ENCODE data around the gene LMAN2. TPM values are rescaled to one million over a fixed set of nuclear protein-coding genes. Genes with fewer than 3 reads are reported as not detected.
"Not testable (repeated sequence)": the region's sequence is repeated elsewhere in the genome, so short reads cannot be mapped to it uniquely, and the experiment has no call there.

LMAN2 gene
- polyA plus RNA-seq, 3 donors: 128 to 136 (median 131) TPM

DNA sequence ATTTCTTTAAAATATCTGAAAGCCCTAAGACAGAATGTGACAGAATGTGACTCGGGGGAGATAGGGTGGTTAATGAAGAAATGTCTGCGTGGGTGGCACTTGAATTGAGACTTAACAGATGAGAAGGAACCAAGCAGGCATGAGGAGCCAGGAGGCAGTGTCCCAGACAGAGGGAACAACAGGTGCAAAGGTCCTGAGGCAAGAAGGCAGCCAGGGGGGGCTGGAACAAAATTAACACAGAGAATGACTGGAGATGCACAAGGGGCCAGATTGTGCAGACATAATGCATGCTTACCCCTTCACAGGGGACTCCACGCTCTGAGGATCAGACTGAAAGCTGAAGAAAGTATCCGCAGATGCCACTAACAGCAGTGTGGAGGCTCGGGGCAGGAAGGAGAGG lies 1.7 kb downstream of the LMAN2 start:
- no peak for DNase-seq (ENCODE audit: low read depth in 3 of 3, low spot score in 2 of 3)

DNA sequence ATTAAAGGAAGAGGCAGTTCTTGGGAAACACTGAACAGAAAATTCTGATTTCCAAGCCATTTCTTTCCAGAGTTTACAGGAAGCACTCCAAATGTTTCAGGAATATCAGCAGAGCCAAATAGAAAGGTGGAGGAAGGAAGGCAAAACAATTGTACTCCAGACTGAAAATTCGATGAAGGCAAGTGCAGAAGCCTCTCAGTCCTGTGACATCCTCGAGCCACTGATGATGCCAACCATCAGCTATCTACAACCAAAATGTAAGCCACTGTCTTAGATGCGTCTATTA lies 2.2 kb downstream of the LMAN2 start:
- DNase-seq (ENCODE audit: low read depth in 3 of 3, low spot score in 2 of 3): no peak

DNA sequence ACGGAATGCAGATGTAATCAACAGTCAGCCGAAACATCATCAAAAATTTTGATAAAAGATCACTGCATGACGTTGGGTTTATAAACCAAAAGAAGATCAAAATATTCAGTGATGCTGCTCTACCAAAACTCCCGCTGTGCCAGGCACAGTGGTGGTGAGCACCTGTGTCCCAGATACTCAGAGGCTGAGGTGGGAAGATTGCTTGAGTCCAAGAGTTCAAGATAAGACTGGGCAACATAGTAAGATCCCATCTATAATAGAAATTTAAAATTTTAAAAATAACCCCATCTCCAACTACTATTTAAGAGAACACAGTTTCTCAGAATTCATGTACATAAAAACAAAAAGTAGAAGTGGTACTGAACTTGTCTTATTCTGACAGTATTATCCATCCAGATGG lies 3.8 kb downstream of the LMAN2 start:
- DNase-seq (ENCODE audit: low read depth in 3 of 3, low spot score in 2 of 3): no peak

DNA sequence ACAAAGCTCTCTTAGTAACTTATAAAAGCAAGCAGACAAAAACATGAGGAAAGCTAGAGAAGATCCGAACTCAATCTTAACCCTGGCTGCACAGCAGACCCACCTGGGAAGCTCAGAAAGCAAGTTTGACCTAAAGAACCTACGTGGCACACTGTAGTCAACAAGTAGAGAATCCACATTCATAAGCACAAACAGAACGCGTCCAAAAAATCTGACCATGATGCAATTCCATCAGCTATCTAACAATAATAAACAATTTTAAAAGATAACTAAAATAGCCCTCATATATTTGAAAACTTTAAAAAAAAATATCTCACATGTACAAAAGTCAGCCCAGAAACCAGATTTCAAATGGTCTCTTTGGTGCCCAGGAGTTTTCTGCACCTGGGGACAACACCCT lies 4.6 kb downstream of the LMAN2 start:
- no peak for DNase-seq (ENCODE audit: low read depth in 3 of 3, low spot score in 2 of 3)

DNA sequence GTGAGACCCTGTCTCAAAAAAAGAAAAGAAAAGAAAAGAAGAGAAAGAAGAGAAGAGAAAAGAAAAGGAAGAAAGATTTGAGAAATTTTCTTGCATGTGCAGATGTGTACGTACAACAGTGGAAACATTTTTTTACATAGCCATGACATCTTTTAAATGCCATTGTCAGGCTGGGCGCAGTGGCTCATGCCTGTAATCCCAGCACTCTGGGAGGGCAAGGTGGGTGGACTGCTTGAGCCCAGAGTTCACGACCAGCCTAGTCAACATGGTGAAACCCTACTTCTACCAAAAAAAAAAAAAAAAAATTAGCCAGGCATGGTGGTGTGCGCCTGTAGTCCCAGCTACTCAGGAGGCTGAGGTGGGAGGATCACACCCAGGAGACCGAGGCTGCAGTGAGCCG lies 6.6 kb downstream of the LMAN2 start:
- DNase-seq (ENCODE audit: low read depth in 3 of 3, low spot score in 2 of 3): no peak

DNA sequence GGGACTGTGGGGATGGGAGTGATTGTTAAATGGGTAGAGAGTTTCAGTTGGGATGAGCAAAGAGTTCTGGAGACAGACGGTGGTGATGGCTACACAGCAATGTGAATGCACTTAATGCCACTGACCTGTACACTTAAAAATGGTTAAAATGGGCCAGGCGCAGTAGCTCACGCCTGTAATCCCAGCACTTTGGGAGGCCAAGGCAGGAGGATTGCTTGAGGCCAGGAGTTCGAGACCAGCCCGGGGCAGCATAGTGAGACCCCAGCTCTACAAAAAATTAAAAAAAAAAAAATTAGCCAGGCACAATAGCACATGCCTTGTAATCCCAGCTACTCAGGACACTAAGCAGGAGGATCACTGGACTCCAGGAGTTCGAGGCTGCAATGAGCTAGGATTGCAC lies 7.7 kb downstream of the LMAN2 start:
- DNase-seq (ENCODE audit: low read depth in 3 of 3, low spot score in 2 of 3): no peak

DNA sequence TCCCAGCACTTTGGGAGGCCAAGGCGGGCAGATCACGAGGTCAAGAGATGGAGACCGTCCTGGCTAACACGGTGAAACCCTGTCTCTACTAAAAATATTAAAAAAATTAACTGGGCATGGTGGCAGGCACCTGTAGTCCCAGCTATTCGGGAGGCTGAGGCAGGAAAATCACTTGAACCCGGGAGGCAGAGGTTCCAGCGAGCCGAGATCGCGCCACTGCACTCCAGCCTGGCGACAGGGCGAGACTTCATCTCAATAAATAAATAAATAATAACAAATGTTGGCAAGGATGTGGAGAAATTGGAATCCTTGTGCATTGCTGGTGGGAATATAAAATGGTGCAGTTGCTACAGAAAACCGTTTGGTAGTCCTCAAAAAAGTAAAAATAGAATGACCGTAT lies 8.5 kb downstream of the LMAN2 start:
- DNase-seq (ENCODE audit: low read depth in 3 of 3, low spot score in 2 of 3): not testable (repeated sequence)

DNA sequence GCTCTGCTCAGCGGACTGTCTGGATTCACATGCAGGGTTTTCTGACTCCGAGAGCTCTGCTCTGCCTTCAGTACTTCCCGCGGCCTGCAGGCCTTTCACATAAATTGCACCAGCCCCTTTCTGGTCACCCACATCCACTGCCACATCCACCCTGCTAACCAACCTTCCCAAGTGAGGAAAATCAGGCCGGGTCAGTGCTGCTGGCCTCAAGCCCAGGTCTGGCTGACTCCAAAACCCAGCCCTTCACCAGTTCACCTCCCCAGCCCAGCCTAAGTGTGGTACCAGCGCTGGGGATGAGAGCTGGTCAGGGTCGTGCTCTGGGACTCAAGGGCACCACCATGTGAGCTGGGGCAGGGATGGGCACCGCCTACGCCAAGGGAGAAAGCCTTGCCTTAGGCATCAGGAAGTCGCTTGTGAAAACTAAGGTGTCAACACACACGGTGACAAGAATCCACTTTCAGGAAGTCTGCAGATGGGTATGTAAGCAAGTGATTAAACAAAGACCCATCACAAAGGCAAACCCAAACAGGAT lies 12.3 kb downstream of the LMAN2 start:
- DNase-seq (ENCODE audit: low read depth in 3 of 3, low spot score in 2 of 3): no peak

DNA sequence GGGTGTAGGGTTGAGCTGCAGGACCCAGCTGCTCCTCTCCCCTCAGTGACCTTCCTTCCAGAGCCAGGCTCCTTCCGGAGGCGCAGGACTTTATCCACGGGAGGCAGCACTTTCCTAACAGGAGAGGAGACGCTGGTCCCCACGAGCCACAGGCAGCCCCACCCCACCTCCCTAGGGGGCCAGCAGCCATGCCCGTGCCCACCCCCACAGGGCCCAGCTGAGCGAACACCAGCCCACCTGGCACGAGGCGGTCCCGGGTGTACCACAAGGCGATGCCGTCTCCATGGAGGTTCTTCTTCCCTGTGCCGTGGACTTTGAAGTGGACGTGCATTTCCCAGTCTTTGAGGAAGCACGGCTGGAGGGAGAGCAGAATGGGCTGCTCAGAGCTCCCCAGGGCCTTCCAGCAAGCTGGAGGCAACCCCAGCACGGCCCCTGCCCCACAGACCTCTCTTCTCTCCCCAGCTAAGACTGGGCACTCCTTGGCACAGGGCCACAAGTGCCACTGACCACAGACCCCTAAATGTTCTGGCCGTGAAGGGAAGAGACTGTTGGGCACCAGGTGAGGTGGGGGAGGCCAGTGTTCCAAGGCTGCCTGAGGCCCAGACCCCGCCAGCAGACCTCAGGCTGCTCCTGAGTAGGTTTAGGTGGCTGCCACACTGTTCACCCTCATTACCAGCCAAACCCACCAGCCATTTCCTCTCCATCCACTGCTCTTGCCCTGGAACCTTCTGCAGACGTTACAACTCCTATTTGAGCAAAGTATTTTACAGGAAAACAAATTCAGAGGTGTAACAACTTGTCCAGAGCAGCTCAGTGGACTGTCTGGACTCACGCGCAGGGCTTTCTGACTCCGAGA lies 13.0 kb downstream of the LMAN2 start:
- DNase-seq (ENCODE audit: low read depth in 3 of 3, low spot score in 2 of 3): no peak

DNA sequence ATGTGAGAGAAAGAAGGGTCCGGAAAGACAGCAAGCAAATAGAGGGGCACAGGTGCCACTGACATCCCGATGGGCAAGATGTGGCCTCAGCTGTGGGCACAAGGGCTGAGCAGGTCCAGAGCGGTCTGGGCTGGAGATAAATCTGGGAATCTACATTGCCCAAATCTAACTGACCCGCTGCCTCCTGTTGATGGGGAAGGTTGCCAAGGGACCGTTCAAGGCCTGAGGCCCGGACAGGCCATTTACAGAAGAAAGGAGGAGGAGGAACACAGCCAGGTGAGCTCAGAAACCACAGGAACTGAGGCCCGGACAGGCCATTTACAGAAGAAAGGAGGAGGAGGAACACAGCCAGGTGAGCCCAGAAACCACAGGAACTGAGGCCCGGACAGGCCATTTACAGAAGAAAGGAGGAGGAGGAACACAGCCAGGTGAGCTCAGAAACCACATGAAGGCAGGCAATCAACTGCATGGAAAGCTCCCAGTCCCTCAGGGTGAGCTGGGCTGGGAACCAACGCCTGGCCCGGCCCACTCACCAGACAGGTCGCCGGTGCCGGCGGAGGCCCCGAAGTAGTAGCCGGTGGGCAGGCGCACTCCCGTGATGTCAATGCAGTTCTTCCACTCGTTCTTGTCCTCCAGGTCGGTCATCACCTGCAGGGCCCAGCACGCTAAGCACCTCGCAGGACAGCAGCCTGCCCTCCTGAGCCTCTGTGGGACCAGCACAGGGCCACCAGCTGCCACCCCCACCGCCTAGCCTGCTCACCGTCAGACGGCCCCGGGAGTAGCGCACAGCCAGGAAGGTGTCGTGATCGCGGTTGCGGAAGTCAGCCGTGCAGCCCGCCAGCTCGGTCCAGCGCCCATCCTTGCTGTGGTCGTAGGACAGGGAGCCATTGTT lies 14.6 kb downstream of the LMAN2 start:
- no peak for DNase-seq (ENCODE audit: low read depth in 3 of 3, low spot score in 2 of 3)

DNA sequence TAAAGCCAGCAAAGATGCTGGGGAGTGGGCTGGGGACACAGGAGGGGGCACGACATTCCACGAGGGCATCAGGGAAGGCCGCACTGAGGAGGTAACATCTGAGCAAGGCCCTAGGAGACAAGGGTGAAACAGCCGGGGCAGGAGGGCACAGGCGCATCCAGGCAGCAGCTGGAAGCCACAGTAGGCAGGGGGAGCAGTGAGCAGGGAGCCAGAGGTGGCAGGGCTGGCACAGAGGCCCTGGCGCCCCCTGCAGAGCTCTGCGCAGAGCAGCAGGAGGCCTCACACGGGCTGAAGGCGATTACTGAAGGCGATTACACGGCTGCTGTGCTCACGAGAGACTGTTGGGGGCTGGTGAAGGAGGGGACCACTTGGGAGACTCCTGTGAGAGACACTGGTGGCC lies 15.4 kb downstream of the LMAN2 start:
- DNase-seq (ENCODE audit: low read depth in 3 of 3, low spot score in 2 of 3): no peak

DNA sequence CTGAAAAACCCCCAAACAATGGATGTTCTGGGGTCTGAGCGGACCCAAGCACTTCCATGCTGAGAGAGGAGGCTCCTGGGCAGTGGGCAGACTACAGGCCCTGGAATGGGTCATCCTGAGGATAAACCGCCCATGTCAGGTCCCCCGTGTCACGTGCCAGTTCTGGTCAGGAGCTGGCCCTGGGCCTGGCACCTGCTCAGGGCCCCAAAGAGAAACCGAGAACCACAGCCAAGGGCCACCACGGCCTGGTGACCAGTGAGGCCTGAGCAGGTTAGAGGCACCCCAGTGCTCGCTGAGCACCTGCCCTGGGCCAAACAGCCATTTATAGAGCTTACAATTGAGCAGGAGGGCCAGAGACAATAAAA lies 15.8 kb downstream of the LMAN2 start:
- DNase-seq (ENCODE audit: low read depth in 3 of 3, low spot score in 2 of 3): no peak

DNA sequence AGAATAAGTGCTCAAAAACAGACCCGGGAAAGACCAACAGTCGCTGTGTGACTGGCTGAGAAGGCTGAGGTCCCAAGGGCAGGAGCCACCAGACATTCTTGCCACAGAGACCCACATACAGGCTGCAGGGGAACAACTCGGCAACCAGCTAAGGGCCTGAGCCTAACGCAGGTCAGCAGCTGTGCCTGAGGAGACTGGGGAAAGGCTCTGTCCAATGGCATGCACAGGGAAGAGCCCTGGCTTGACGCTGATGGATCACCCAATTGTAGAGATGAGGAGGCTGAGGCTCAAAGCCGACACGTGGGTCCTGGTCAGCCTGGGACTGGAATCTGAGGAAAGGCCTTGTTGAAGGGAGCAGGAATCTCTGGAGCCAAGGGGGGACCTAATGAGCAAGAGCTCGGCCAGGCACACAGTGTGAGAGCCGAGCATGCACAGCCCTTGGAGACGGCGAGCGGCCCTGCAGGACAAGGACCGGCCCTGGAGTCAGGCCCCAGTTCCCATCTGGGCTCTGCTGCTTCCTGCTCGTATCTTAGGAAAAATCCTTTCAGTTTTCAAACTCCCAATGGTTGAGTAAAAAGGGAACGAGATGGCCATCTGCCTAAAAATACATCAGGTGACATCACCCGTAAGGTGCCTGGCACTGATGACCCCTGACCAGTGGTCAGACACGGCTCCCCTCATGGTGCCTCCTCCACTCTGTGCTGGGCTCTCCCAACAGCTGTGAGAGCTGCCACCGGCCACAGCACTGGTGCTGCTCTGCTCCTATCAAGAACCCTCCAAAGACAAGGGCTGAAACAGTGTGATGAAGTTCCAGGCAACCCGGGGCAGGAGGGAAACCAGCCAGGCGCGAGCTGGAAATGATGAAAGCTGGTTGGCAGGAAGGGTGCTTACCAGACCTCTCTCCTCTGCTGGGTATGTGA lies 16.4 kb downstream of the LMAN2 start:
- DNase-seq (ENCODE audit: low read depth in 3 of 3, low spot score in 2 of 3): no peak

DNA sequence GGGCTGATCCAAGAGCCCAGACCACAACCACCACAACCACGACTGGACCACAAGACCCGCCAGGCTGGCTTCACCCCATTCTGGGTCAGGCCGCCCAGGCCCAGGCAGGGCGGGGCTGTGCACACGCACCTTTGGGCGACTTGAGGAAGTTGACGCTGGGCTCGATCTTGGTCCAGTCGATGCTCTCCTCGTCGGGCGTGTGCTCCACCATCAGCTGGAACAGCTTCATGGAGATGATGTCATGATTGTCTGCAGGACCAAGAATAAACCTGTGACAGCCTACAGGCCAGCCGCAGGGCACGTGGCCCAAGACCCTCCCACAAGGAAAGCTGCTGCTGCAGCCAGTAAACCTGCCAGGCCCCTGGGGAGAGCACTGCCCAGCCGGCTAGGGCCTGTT lies 17.3 kb downstream of the LMAN2 start:
- DNase-seq (ENCODE audit: low read depth in 3 of 3, low spot score in 2 of 3): no peak

DNA sequence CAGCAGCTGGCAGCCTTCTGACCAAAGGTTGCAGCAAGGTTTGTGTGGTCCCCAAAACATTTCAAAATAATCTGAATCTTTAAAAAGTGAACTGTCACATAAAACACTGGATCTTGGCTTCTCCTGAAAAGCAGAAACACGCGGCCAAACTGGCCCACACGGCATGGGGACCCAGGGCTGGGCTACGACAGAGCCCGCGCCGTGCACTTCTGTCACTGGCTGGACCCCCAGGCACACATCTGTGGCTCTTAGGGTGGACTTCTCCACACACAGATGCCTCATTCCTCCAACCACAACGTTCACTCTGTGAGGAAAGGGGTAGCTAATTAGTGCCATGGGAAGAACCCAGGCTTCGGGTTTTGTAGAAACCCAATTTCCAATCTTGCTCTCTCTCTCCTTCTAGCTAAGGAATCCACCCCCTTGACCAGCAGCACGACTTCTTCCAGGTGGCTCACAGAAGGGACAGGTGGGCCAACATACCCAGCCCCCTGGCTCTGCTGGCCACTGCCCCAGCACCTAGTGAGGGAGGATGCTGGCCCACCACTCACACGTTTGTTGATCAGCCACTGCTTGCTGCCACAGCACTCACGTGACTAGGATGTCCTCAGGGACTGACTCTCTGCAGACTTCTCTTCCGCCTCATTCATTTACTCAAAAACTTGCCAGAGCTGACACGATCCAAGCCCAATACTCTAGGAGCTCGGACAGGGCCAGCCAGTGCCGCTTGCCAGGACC lies 17.9 kb downstream of the LMAN2 start:
- DNase-seq (ENCODE audit: low read depth in 3 of 3, low spot score in 2 of 3): no peak

DNA sequence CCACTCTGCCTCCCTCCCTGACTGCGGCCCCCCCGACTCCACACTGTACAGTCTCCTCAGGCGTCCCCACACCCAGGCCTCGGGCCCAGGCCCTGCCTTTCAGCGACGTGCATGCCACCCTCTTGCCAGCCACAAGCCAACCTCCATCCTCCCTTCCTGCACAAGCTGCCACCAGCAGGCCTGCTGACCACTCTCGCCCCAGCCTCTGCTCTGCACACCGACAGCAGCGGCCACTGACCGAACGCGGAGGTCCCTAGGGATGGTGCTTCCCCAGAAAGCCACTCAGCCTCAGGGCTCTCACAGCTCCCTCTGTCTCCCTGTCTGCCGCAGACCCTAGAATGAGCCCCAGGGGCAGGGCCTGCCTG lies 18.6 kb downstream of the LMAN2 start:
- no peak for DNase-seq (ENCODE audit: low read depth in 3 of 3, low spot score in 2 of 3)

DNA sequence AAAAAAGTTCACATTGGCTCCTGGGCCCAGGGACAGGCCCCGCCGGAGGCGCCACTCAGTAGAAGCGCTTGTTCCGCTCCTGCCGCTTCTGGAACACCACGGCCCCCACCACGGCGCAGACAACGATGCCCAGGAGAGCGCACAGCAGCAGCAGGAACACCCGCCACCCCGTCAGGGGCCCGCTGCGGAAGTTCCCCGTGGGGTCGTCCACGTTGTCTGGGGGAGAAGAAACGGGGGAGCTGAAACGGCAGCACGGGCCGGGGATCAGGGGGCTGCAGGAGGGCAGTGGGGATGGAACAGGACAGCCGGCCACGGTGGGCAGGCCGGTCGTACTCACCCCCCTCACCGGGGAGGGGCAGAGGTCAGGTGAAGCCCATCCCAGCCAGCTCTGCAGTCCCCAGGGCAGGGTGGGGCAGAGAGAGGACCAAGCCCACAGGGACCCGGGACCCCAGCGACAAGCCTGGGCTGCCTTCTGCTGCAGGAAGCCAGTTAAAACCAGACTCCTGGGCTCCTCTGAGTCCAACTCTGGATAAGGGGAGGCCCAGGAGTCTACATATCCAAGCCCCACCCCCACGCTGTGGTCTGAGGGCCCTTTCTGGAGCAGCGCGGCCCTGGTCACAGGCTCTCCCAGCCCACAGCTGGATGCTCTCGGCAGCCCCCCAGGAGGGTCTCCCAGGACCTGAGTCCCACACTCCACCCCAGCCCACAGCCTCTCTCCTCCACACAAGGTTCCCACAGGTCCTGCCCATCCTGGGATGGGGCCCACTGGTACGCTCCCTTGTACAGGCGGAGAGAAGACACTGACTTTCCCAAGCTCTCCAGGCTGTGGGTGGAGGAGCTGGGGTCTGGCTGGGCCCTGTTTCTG lies 19.2 kb downstream of the LMAN2 start:
- no peak for DNase-seq (ENCODE audit: low read depth in 3 of 3, low spot score in 2 of 3)

DNA sequence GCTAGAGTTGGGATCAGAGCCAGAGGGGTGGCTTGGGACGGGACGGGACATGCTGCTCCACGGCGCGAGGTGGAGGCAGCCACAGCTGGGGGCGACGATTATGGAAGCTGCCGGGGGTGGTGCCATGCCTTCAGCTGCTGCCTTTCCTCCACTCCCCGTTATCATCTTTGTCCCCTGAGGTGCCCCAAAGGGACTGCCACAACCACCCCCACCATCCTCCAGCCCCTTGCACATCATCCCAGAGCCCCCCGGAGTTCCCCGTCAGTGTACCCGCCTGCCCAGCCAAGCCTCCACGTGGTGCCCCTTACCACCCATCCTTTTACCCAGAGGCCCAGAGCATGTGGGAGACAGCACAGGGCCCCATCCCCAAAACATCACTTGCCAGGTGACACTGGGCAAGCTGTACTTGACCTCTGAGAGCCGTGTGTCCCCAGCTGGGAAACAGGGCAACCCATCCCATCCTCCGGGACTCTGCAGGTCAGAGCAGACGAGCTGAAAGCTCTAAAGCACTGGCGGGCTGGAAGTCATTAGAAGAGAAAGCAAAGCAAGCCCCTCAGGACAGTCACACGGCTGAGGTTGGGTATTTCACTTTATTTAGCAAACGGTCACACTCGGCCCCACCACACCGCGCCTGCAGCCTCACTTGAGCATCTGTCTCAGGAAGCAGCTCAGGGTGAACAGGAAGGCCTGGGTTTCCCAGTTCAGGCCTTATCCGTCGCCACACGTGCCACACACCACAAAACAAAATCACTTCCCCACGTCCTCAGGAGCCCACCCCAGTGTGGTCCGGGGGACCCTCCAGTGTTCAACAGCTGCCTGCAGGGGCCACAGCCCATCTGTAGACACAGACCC lies 20.3 kb downstream of the LMAN2 start:
- no peak for DNase-seq (ENCODE audit: low read depth in 3 of 3, low spot score in 2 of 3)
